ENCODE measurements around the gene DRAXIN. TPM values are rescaled to one million over a fixed set of nuclear protein-coding genes. Genes with fewer than 3 reads are reported as not detected.
A peak's percentile ranks its signal among the peaks of the same experiment; 100 is the strongest.

DRAXIN gene
- polyA plus RNA-seq, 1 donor: 0.42 TPM

DNA sequence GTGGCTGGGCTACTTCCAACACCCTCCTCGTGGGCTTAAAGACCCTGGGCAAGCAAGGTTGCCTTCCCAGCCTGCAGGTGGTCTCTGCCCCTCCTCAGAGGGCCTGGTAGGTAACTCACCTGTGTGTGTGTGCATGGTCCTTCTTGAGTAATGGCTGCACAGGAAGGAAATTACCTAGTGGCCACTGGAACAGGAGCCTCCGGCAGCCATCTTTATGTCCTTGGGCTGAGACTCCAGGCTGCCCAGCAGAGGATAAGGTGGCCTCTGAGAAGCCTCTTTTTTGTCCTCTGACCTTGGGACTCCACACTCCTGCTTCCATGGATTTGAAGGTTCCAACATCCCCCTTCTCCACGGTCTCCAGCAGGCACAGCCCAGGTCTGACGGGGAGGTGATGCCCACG is 20.0 kb downstream of the DRAXIN start:
- no peak for DNase-seq
- Histone ChIP-seq H3K27me3 (ENCODE audit: control insufficient read depth, insufficient read depth, low read length) (peaks cover 3% of the 10 kb centered on the region), H3K9me3 (ENCODE audit: control insufficient read depth, low read depth, low read length) (no peaks in the 10 kb centered on the region), H3K36me3 (ENCODE audit: control insufficient read depth, insufficient read depth, low read length) (no peaks in the 10 kb centered on the region), H3K4me3 (ENCODE audit: low read length) (no peak overlapping the region), H3K4me1 (ENCODE audit: control insufficient read depth, insufficient read depth, low read length) (no peaks in the 10 kb centered on the region), H3K27ac (ENCODE audit: low read length) (no peak overlapping the region)
- WGBS (ENCODE audit: insufficient coverage, low lambda C conversion rate): no CpG with 5 or more reads among the region's 5 CpGs

DNA sequence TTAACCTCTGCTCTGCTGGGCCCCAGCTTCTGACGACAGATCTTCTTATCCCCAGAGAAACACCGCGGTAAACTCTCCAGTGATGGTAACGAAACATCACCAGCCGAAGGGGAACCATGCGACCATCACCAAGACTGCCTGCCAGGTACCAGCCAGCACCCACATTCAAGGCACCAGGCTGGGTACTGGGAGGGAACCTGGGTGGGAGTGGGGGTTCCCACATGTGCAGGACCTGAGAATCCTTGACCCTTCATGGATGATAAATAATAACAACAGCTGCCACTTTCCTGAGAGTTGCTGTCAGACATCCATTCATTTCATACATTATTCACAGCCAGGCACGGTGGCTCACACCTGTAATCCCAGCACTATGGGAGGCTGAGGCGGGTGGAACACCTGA is 20.8 kb downstream of the DRAXIN start:
- H3K4me1 ChIP-seq (ENCODE audit: control insufficient read depth, insufficient read depth, low read length): no peaks in the 10 kb centered on the region

DNA sequence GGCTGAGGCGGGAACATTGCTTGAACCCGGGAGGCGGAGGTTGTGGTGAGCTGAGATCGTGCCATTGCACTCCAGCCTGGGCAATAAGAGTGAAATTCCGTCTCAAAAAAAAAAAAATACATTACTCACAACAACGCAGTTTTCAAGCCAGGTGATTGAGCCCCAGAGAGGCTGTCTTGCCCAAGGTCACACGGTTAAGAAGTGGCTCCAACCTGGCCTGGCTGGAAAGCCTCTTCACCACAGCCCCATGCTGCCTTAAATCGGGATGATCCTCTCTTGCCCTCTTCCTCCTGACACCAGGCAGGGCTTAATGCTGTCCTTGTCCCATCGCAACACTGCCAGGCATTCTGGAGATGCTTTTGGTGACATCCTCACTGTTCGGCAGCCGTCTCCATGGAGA is 21.6 kb downstream of the DRAXIN start:
- H3K4me3 ChIP-seq (ENCODE audit: low read length): no peak overlapping the region
- peaks cover 5% of the 10 kb centered on the region for H3K27me3 ChIP-seq (ENCODE audit: control insufficient read depth, insufficient read depth, low read length)
- H3K27ac ChIP-seq (ENCODE audit: low read length): no peak overlapping the region
- no peaks in the 10 kb centered on the region for H3K4me1 ChIP-seq (ENCODE audit: control insufficient read depth, insufficient read depth, low read length)
- H3K36me3 ChIP-seq (ENCODE audit: control insufficient read depth, insufficient read depth, low read length): no peaks in the 10 kb centered on the region
- WGBS (ENCODE audit: insufficient coverage, low lambda C conversion rate): no CpG with 5 or more reads among the region's 11 CpGs
- DNase-seq: no peak
- no peaks in the 10 kb centered on the region for H3K9me3 ChIP-seq (ENCODE audit: control insufficient read depth, low read depth, low read length)

More for the DNA sequence above, 20.8 kb downstream of the DRAXIN start:
- Histone ChIP-seq H3K36me3 (ENCODE audit: control insufficient read depth, insufficient read depth, low read length) (no peaks in the 10 kb centered on the region), H3K27me3 (ENCODE audit: control insufficient read depth, insufficient read depth, low read length) (peaks cover 5% of the 10 kb centered on the region), H3K27ac (ENCODE audit: low read length) (no peak overlapping the region), H3K4me3 (ENCODE audit: low read length) (no peak overlapping the region), H3K9me3 (ENCODE audit: control insufficient read depth, low read depth, low read length) (no peaks in the 10 kb centered on the region)
- no CpG with 5 or more reads among the region's 8 CpGs for WGBS (ENCODE audit: insufficient coverage, low lambda C conversion rate)
- DNase-seq: no peak

- DNase-seq: no peak
- no peaks in the 10 kb centered on the region for H3K36me3 ChIP-seq (ENCODE audit: control insufficient read depth, insufficient read depth, low read length)
- no peaks in the 10 kb centered on the region for H3K4me1 ChIP-seq (ENCODE audit: control insufficient read depth, insufficient read depth, low read length)
- H3K4me3 ChIP-seq (ENCODE audit: low read length): no peak overlapping the region
- no peak overlapping the region for H3K27ac ChIP-seq (ENCODE audit: low read length)
- H3K27me3 ChIP-seq (ENCODE audit: control insufficient read depth, insufficient read depth, low read length): peaks cover 5% of the 10 kb centered on the region
- H3K9me3 ChIP-seq (ENCODE audit: control insufficient read depth, low read depth, low read length): no peaks in the 10 kb centered on the region
- no CpG with 5 or more reads among the region's 24 CpGs for WGBS (ENCODE audit: insufficient coverage, low lambda C conversion rate)
Observed at GRCh38 chr1:11714831-11715575, 23.5 kb downstream of the DRAXIN start.

- DNase-seq: peak; percentile 54 to 59
- H3K27ac ChIP-seq (ENCODE audit: low read length): no peak overlapping the region
- H3K9me3 ChIP-seq (ENCODE audit: control insufficient read depth, low read depth, low read length): no peaks in the 10 kb centered on the region
- no peaks in the 10 kb centered on the region for H3K36me3 ChIP-seq (ENCODE audit: control insufficient read depth, insufficient read depth, low read length)
- peak overlapping the region; percentile 27 for H3K4me3 ChIP-seq (ENCODE audit: low read length)
- no peaks in the 10 kb centered on the region for H3K4me1 ChIP-seq (ENCODE audit: control insufficient read depth, insufficient read depth, low read length)
- H3K27me3 ChIP-seq (ENCODE audit: control insufficient read depth, insufficient read depth, low read length): peaks cover 5% of the 10 kb centered on the region
- WGBS (ENCODE audit: insufficient coverage, low lambda C conversion rate): no CpG with 5 or more reads among the region's 44 CpGs
Observed at GRCh38 chr1:11719313-11720032, 28.0 kb downstream of the DRAXIN start.

GRCh38 chr1:11720033-11720376 is 28.5 kb downstream of the DRAXIN start:
- H3K36me3 ChIP-seq (ENCODE audit: control insufficient read depth, insufficient read depth, low read length): no peaks in the 10 kb centered on the region
- DNase-seq: no peak
- H3K4me3 ChIP-seq (ENCODE audit: low read length): no peak overlapping the region
- no peak overlapping the region for H3K27ac ChIP-seq (ENCODE audit: low read length)
- no peaks in the 10 kb centered on the region for H3K4me1 ChIP-seq (ENCODE audit: control insufficient read depth, insufficient read depth, low read length)
- WGBS (ENCODE audit: insufficient coverage, low lambda C conversion rate): no CpG with 5 or more reads among the region's 12 CpGs
- peaks cover 5% of the 10 kb centered on the region for H3K27me3 ChIP-seq (ENCODE audit: control insufficient read depth, insufficient read depth, low read length)
- no peaks in the 10 kb centered on the region for H3K9me3 ChIP-seq (ENCODE audit: control insufficient read depth, low read depth, low read length)

GRCh38 chr1:11720525-11720924 is 29.0 kb downstream of the DRAXIN start:
- Histone ChIP-seq H3K36me3 (ENCODE audit: control insufficient read depth, insufficient read depth, low read length) (no peaks in the 10 kb centered on the region), H3K4me1 (ENCODE audit: control insufficient read depth, insufficient read depth, low read length) (no peaks in the 10 kb centered on the region), H3K27me3 (ENCODE audit: control insufficient read depth, insufficient read depth, low read length) (peaks cover 3% of the 10 kb centered on the region), H3K9me3 (ENCODE audit: control insufficient read depth, low read depth, low read length) (no peaks in the 10 kb centered on the region), H3K4me3 (ENCODE audit: low read length) (no peak overlapping the region), H3K27ac (ENCODE audit: low read length) (no peak overlapping the region)
- no peak for DNase-seq
- no CpG with 5 or more reads among the region's 4 CpGs for WGBS (ENCODE audit: insufficient coverage, low lambda C conversion rate)

GRCh38 chr1:11721311-11721710 is 29.8 kb downstream of the DRAXIN start:
- no peak for DNase-seq
- WGBS (ENCODE audit: insufficient coverage, low lambda C conversion rate): no CpG with 5 or more reads among the region's 4 CpGs
- Histone ChIP-seq H3K27me3 (ENCODE audit: control insufficient read depth, insufficient read depth, low read length) (peaks cover 2% of the 10 kb centered on the region), H3K4me1 (ENCODE audit: control insufficient read depth, insufficient read depth, low read length) (no peaks in the 10 kb centered on the region), H3K4me3 (ENCODE audit: low read length) (no peak overlapping the region), H3K9me3 (ENCODE audit: control insufficient read depth, low read depth, low read length) (no peaks in the 10 kb centered on the region), H3K36me3 (ENCODE audit: control insufficient read depth, insufficient read depth, low read length) (no peaks in the 10 kb centered on the region), H3K27ac (ENCODE audit: low read length) (no peak overlapping the region)

DNA sequence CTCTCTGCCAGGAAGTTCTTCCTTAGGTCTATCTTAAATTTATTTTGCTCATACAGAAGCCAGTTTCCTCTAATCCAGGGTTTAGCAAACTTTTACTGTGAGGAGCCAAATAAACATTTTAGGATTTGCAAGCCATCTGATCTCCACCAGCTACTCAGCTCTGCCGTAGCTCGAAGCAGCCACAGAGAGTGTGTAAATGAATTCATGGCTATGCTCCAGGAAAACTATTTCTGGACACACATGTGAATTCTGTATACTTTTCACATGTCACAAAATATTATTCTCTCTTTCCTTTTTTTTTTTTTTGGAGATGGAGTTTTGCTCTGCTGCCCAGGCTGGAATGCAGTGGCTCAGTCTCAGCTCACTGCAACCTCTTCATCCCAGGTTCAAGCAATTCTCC is 31.0 kb downstream of the DRAXIN start:
- H3K4me1 ChIP-seq (ENCODE audit: control insufficient read depth, insufficient read depth, low read length): no peaks in the 10 kb centered on the region

GRCh38 chr1:11725616-11726015 is 34.1 kb downstream of the DRAXIN start:
- peaks cover 2% of the 10 kb centered on the region for H3K4me1 ChIP-seq (ENCODE audit: control insufficient read depth, insufficient read depth, low read length)
- no peaks in the 10 kb centered on the region for H3K36me3 ChIP-seq (ENCODE audit: control insufficient read depth, insufficient read depth, low read length)
- no peak overlapping the region for H3K4me3 ChIP-seq (ENCODE audit: low read length)
- WGBS (ENCODE audit: insufficient coverage, low lambda C conversion rate): no CpG with 5 or more reads among the region's 5 CpGs
- H3K27me3 ChIP-seq (ENCODE audit: control insufficient read depth, insufficient read depth, low read length): no peaks in the 10 kb centered on the region
- no peaks in the 10 kb centered on the region for H3K9me3 ChIP-seq (ENCODE audit: control insufficient read depth, low read depth, low read length)
- DNase-seq: no peak
- H3K27ac ChIP-seq (ENCODE audit: low read length): no peak overlapping the region

More for the DNA sequence above, 31.0 kb downstream of the DRAXIN start:
- DNase-seq: peak in 1 of 2 donors; percentile 16
- H3K27me3 ChIP-seq (ENCODE audit: control insufficient read depth, insufficient read depth, low read length): no peaks in the 10 kb centered on the region
- no peaks in the 10 kb centered on the region for H3K36me3 ChIP-seq (ENCODE audit: control insufficient read depth, insufficient read depth, low read length)
- H3K4me3 ChIP-seq (ENCODE audit: low read length): no peak overlapping the region
- no peaks in the 10 kb centered on the region for H3K9me3 ChIP-seq (ENCODE audit: control insufficient read depth, low read depth, low read length)
- H3K27ac ChIP-seq (ENCODE audit: low read length): no peak overlapping the region
- 100% methylated on average over 1 of the region's 2 CpGs for WGBS (ENCODE audit: insufficient coverage, low lambda C conversion rate)
